SIG-M5 treated with dmso at 0.1 percent for 504 hours (cell line): ENCODE measurements around the gene CTDP1.

Experiments used
- DNase-seq: peaks from one replicate; lab custom pipeline; 2025; ENCODE audit not compliant: unreplicated experiment; lab: John Stamatoyannopoulos, UW

CTDP1 gene

GRCh38 chr18:79644006-79644665, 35.5 kb upstream of the CTDP1 start:
- peak; percentile 38 for DNase-seq

GRCh38 chr18:79644666-79645057, 34.9 kb upstream of the CTDP1 start:
- no peak for DNase-seq

- no peak for DNase-seq
These were observed 34.2 kb upstream of the CTDP1 start for GRCh38 chr18:79645291-79645983.

DNA sequence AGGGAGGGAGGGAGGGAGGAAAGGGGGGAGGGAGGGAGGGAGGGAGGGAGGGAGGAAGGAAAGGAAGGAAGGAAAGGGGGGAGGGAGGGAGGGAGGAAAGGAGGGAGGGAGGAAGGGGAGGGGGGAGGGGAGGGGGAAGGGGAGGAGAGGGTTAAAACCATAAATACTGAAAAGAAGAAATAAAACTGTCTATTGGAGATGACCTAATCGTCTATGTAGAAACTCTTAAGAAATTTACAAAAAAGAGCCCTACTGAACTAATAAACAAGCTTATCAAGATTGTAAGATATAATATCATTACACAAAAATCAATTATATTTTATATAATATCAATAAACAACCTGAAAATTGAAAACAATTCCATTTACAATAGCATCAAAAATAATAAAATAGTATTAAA, 32.3 kb upstream of the CTDP1 start:
- no peak for DNase-seq

- no peak for DNase-seq
These were observed 28.6 kb upstream of the CTDP1 start for GRCh38 chr18:79650959-79651358.

GRCh38 chr18:79657342-79657996, 22.1 kb upstream of the CTDP1 start:
- no peak for DNase-seq

DNA sequence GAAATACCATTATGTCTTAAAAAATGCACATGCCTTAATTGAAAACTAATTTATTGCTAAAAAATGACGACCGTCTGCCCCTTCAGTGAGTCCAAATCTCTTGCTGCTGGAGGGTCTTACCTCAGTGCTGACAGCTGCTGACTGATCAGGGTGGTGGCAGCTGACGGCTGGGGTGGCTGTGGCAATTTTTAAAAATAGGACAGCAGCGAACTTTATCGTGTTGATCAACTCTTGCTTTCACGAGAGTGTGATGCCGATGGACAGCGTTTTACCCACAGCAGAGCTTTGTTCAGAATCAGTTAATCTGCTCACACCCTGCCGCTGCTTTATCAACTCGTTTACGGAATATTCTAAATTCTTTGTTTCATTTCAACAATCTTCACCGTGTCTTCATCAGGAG, 21.2 kb upstream of the CTDP1 start:
- DNase-seq, result no peak

DNA sequence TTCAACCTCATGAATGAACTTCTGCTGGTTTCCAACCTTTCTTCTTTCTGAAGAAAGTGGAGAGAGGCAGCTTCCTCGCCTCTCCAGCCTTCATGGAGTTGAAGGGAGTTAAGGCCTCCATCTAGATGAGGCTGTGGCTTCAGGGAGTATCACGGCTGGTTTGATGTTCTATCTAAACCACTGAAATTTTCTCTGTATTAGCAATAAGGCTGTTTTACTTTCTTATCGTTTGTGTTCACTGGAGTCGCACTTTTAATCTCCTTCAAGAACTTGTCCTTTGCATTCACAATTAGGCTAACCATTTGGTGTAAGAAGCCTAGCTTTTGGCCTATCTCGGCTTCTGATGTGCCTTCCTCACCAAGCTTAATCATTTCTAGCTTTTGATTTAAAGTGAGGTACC, 19.9 kb upstream of the CTDP1 start:
- no peak for DNase-seq

DNA sequence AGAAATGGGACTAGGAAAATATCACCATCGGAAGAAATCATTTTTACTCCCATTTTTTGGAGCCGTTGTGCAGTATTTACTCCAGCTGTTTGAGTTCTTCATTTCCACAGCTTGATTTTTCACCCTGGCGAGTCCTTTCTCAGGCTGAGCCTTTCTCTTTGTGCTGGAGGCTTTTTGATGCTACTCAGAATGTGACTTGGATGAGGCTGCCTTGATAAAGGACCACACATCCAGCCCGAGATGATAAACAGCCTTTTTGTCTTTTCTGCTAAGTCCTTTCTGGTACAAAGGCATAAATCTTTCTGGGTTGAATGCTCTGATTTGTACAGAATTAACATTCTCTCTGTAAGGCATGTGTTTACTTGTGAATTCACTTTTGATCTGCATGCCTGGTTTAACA, 17.6 kb upstream of the CTDP1 start:
- no peak for DNase-seq

GRCh38 chr18:79662439-79662838, 17.2 kb upstream of the CTDP1 start:
- DNase-seq, result no peak

DNA sequence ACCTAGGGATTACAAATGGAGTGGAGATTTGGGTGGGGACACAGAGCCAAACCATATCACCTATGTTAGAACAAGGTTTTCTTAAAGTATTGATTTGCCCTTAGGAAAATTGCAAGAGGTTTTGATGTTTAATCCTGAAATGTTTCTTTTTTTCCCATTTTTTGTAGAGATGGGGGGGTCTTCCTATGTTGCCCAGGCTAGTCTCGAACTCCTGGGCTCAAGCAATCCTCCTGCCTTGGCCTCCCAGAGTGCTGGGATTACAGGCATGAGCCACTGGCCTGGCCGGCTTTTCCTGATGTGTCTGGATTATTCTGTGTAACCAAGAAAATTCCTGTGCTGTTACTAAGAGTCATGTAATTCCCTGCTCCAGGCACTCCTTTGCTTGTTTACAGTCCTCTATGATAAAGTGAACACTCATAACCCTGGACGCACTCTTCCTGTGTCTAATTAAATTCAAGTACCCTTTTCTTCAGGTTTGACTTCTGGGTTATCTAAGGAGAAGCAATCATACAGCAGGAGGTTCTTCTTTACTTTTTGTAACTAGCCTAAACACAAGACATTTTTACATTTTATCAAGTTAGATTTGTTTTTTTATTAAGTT, 15.0 kb upstream of the CTDP1 start:
- DNase-seq, result no peak

- no peak for DNase-seq
These were observed 11.4 kb upstream of the CTDP1 start for GRCh38 chr18:79668203-79668602.

DNA sequence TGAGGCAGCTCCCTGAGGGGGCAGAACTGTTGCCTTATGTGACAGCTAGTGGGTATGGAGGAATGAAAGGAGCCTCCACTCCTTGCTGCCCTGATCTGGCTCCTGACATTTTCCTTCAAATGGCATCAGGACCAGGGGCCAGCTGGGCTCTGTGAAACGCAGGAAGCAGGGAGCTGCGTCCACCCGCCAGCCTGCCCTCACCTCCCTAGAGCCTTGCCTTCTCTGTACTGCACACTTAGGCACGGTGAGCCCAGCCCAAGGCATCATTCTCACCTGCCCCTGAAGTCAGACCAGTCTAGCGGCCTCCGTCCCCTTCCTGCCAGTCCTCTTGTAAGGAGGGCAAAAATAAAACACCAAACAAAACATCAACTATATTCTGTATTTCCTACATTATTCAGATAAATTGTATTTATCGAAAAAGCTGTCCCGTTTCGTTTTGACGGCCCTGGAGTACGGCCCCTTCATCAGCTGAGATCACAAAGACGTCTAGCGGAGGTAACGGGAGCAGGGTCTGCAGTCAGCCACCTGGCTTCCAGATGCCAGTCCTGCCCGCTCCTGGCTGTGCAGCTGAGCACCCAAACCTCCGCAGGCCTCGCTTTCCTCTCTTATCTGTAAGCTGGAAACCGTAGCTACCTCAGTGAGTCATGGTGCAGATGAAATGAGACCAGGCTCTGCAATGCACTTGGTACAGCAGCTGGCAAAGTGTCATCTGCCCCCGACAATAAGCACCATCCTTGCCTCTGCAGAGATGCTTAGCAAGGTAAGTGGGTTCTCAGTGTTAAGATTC, 6.9 kb upstream of the CTDP1 start:
- DNase-seq, result no peak

DNA sequence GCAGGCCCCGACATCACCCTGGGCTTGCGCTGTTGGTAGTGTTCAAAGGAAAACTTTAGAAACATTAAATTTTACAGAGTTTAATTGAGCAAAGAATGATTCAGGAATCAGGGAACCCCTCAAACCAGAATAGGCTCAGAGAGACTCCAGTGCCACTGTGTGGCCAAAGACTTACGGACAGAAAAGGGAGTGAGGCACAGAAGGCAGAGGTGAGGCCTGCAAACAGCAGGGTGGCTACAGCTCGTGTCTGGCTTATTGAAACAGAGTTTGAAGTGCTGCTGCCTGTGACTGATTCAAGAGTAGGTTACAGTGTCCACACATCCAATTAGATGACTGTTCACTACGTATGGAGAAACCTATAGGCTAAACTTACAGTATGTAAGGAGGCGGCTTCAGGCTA, 2.4 kb upstream of the CTDP1 start:
- no peak for DNase-seq

GRCh38 chr18:79677840-79678239, 1.8 kb upstream of the CTDP1 start:
- no peak for DNase-seq

- peak; percentile 96 for DNase-seq
These were observed 695 bp upstream of the CTDP1 start for GRCh38 chr18:79678665-79679551.

GRCh38 chr18:79680100-79680879, 687 bp downstream of the CTDP1 start:
- DNase-seq, result peak; percentile 57

GRCh38 chr18:79680891-79681339, 1.3 kb downstream of the CTDP1 start:
- DNase-seq, result no peak
